Thyroid gland (tissue), 4 donors: Measurements from ENCODE around the gene GLIPR1. TPM values are rescaled to one million over a fixed set of nuclear protein-coding genes. Genes with fewer than 3 reads are reported as not detected.

Source experiments
- DNase-seq, 2 donors: peaks; one replicate each; pipeline ENCODE4 v3.0.0-alpha.2; 2019
- H3K27ac ChIP-seq, 3 donors: fragments of 200-600 bp; sonication (generic); 1 replicate in 2 of 3; 2 replicates in 1 of 3; pipeline ENCODE4 v1.5.1; 2016 to 2019; ENCODE audit warnings: mild to moderate bottlenecking in 1 of 3, moderate library complexity in 1 of 3
- H3K27me3 ChIP-seq: fragments of 200-600 bp; sonication (generic); one replicate; pipeline ENCODE4 v1.5.1; 2019
- H3K36me3 ChIP-seq, 2 donors: fragments of 200-600 bp; sonication (generic); one replicate each; pipeline ENCODE4 v1.5.1; 2016 to 2019
- H3K4me1 ChIP-seq, 2 donors: fragments of 200-600 bp; sonication (generic); one replicate each; pipeline ENCODE4 v1.5.1; 2017 to 2019
- H3K4me3 ChIP-seq, 3 donors: fragments of 200-600 bp; sonication (generic); replicated peaks in 1 of 3; 1 replicate in 2 of 3; 2 replicates in 1 of 3; pipeline ENCODE4 v1.5.1; 2016; ENCODE audit warnings: mild to moderate bottlenecking in 1 of 3
- H3K9me3 ChIP-seq: fragments of 200-600 bp; sonication (generic); one replicate; pipeline ENCODE4 v1.5.1; 2017
- POLR2A ChIP-seq, 2 donors: fragments of 450-650 bp; IDR thresholded peaks; one replicate each; pipeline ENCODE4 v1.6.1; 2017; ENCODE audit warnings: antibody characterized with exemption in 2 of 2, mild to moderate bottlenecking in 2 of 2, moderate library complexity in 1 of 2
- WGBS, 2 donors: methylation state at CpG; one replicate each; pipeline ENCODE4 v1.1.5; 2017; 5-methylcytosine and 5-hydroxymethylcytosine counted together
- intact Hi-C: fragments of 100-400 bp; cut with DNase I; formaldehyde crosslinking; loops from one replicate; pipeline ENCODE4 v1.15.1; 2023
- total RNA-seq, 4 donors: library from RNA; depleted of rRNA; stranded (reverse); fragments of >200 nt; gene quantifications; one replicate each; pipeline ENCODE4 v1.2.3, GENCODE V29; 2016
- TF ChIP-seq, protein P1 (sequence below), 6 experiments: fragments of 200-600 bp in 3 of 6; fragments of 450-650 bp in 3 of 6; sonication (generic) in 3 of 6; IDR thresholded peaks; one replicate each; pipeline ENCODE4 v1.5.1; 2016 to 2019; ENCODE audit warnings: antibody characterized with exemption in 6 of 6, mild to moderate bottlenecking in 2 of 6, inconsistent platforms in 1 of 6, moderate library complexity in 1 of 6

The GLIPR1 gene
- total RNA-seq = 10 to 100 TPM in 2 of 4 donors, 1 to 10 TPM in 2; 5.5 to 15.7 (median 11.3) TPM

DNA sequence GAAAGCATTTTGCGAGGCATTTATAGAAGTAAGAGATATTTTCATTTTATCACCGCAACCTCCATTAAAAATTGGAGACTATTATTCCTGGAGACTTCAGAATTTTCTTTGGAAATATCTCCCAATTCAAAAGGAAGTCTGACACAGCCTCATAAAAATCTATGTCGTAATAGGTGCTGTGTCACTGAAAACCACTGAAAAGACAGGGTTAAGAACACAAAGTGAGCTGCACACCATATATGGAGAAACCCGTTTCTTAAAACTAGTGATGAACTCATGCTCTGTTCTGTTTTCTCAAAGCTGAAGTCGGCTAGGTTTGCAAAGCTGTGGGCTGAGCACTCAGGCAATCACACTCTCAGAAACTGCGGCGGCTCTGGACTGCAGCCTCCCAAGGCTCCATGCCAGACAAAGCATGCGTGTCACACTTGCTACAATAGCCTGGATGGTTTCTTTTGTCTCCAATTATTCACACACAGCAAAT lies at the start of gene GLIPR1:
Gene GLIPR1, plus strand, starts transcription at position 287 of the 481 bp plus-strand sequence. Its CDS starts 126 bp downstream, at position 413.
- peak; percentile 87 to 91 for DNase-seq
- 23 to 31% methylated on average over 8 of the region's 8 CpGs for WGBS, 2 donors
- TF ChIP-seq, protein P1, sequence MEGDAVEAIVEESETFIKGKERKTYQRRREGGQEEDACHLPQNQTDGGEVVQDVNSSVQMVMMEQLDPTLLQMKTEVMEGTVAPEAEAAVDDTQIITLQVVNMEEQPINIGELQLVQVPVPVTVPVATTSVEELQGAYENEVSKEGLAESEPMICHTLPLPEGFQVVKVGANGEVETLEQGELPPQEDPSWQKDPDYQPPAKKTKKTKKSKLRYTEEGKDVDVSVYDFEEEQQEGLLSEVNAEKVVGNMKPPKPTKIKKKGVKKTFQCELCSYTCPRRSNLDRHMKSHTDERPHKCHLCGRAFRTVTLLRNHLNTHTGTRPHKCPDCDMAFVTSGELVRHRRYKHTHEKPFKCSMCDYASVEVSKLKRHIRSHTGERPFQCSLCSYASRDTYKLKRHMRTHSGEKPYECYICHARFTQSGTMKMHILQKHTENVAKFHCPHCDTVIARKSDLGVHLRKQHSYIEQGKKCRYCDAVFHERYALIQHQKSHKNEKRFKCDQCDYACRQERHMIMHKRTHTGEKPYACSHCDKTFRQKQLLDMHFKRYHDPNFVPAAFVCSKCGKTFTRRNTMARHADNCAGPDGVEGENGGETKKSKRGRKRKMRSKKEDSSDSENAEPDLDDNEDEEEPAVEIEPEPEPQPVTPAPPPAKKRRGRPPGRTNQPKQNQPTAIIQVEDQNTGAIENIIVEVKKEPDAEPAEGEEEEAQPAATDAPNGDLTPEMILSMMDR (IDR thresholded peaks at IDR 0.05) = no peak
- TF ChIP-seq POLR2A (IDR thresholded peaks at IDR 0.05) = peak in 1 of 2 donors; percentile 69
- Histone ChIP-seq H3K9me3 (no peaks in the 10 kb centered on the region), H3K4me1 (peaks cover 4 to 9% of the 10 kb centered on the region in 2 donors), H3K27ac (peak within 1 kb of the TSS; percentile 73 to 84 (median 74)), H3K36me3 (no peaks in the 10 kb centered on the region), H3K27me3 (no peaks in the 10 kb centered on the region), H3K4me3 (peak within 1 kb of the TSS in 1 of 3 donors; percentile 21)
- intact Hi-C loops = no loop called here

DNA sequence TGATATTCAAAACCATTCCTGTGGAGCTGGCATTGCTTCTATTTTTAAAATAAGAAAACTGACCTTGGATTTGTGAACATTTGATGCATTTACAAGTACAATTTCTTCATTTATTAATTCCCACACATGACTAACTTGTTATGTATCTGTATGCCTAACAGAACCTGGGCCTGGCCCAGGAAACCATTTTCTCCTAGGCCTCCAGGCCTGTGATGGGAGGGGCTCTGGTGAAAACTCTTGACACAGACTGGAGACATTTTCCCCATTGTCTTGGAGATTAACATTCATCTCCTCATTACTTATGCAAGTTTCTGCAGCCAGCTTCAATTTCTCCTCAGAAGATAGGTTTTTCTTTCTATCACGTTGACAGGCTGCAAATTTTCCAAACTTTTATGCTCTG lies 47.6 kb upstream of the GLIPR1 start:
- Histone ChIP-seq H3K4me1 (no peaks in the 10 kb centered on the region), H3K4me3 (no peak overlapping the region), H3K27me3 (no peaks in the 10 kb centered on the region), H3K9me3 (no peaks in the 10 kb centered on the region), H3K36me3 (no peaks in the 10 kb centered on the region), H3K27ac (no peak overlapping the region)
- WGBS, 2 donors = 74 to 82% methylated on average over 1 of the region's 1 CpG
- intact Hi-C loops = no loop called here
- no peak for DNase-seq
- TF ChIP-seq, protein P1 (IDR thresholded peaks at IDR 0.05) = no peak
- TF ChIP-seq POLR2A (IDR thresholded peaks at IDR 0.05) = no peak

DNA sequence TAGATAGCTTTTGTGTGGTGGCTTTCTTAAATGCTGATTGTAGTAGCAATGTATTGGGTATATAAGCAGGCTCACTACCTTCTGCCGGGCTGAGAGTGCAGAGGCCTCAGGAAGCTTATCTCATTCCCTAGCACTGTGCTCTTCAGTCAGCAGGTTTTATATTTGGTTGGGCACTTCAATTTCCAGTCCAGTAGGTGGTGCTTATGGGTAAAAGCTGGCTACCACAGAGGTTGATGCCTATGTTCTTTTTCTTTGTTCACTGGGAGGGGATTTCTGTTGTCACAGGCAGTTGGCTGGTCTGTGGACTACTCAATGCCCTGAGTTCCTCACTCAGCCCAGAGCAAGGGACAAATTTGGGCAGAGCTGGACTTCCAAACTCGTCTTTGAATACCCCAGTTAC lies 43.0 kb upstream of the GLIPR1 start:
- no peak overlapping the region for H3K27ac ChIP-seq
- H3K4me3 ChIP-seq = no peak overlapping the region
- H3K4me1 ChIP-seq = no peaks in the 10 kb centered on the region
- H3K9me3 ChIP-seq = no peaks in the 10 kb centered on the region
- no peaks in the 10 kb centered on the region for H3K27me3 ChIP-seq
- 58 to 67% methylated on average over 2 of the region's 2 CpGs for WGBS, 2 donors
- no peak for DNase-seq
- H3K36me3 ChIP-seq = no peaks in the 10 kb centered on the region
- TF ChIP-seq, protein P1 (IDR thresholded peaks at IDR 0.05) = no peak
- no peak for TF ChIP-seq POLR2A (IDR thresholded peaks at IDR 0.05)
- intact Hi-C loops = no loop called here

DNA sequence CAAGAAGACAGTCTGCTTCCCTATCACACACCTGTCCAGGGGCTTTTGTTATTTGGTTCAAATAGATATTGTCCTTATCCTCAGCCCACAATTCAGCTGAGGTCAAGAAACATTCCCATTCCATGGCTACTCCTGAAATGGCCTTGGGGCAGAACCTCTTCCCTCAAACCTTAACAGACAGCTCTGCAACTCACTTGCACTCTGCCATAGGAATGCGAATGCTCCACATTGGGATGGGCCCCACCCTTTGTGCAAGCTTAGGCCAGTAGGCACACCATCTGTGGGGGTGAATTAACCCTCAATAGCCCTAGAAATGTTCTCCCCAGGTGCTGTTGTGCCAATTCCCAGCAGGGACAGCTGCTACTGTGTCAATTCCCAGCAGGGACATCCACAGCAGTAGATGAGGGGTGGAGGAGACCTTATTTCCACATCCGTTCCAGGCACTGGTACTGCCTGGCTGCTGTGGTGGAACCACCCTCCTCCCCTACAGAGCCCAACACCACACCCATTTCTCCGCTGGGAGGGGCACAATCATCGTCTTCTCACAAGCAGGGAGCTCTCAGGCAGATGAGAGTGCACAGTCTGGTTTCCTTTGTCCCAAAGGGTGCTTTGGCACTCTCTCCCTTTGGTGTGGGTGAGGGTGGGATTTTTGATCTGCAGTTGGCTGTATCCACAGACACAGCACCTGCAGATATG lies 42.3 kb upstream of the GLIPR1 start:
- Histone ChIP-seq H3K27ac (no peak overlapping the region), H3K9me3 (no peaks in the 10 kb centered on the region), H3K4me1 (no peaks in the 10 kb centered on the region), H3K27me3 (no peaks in the 10 kb centered on the region), H3K36me3 (no peaks in the 10 kb centered on the region), H3K4me3 (no peak overlapping the region)
- WGBS, 2 donors = 66 to 73% methylated on average over 4 of the region's 4 CpGs
- TF ChIP-seq, protein P1 (IDR thresholded peaks at IDR 0.05) = no peak
- TF ChIP-seq POLR2A (IDR thresholded peaks at IDR 0.05) = no peak
- intact Hi-C loops = no loop called here
- DNase-seq = no peak

DNA sequence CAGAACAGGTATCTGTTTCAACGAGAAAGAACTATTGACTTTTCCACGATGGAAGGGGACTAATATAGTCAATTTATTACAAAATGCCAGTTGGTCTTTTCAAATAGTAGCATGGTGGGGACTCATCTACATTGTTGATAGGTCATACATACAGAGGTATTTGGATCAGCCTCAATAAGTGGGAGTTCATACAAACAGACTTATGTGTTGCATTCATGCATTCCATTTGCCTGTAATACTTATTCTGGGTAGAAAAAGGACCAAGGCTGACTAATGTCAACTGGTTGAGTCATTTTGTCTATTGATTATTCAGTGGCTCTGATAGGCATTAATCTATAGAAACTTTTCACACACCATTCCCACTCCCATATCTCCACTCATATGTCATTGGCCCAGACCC lies 41.5 kb upstream of the GLIPR1 start:
- no peak overlapping the region for H3K4me3 ChIP-seq
- TF ChIP-seq, protein P1 (IDR thresholded peaks at IDR 0.05) = no peak
- no peak for TF ChIP-seq POLR2A (IDR thresholded peaks at IDR 0.05)
- 83 to 85% methylated on average over 2 of the region's 2 CpGs for WGBS, 2 donors
- no peaks in the 10 kb centered on the region for H3K27me3 ChIP-seq
- H3K4me1 ChIP-seq = no peaks in the 10 kb centered on the region
- H3K27ac ChIP-seq = no peak overlapping the region
- no peaks in the 10 kb centered on the region for H3K36me3 ChIP-seq
- no peak for DNase-seq
- intact Hi-C loops = no loop called here
- H3K9me3 ChIP-seq = no peaks in the 10 kb centered on the region
